Breast epithelium (tissue), 3 donors: ENCODE data around the gene XIRP2.

Source experiments
- POLR2A ChIP-seq: fragments of 450-650 bp; IDR thresholded peaks from one replicate; pipeline ENCODE4 v1.6.1; 2016; ENCODE audit warnings: antibody characterized with exemption, mild to moderate bottlenecking, moderate library complexity
- TF ChIP-seq, protein P1 (sequence below), 3 donors: fragments of 450-650 bp; IDR thresholded peaks; one replicate each; pipeline ENCODE4 v1.5.1; 2016 to 2017; ENCODE audit warnings: antibody characterized with exemption in 3 of 3, mild to moderate bottlenecking in 3 of 3, moderate library complexity in 3 of 3

DNA sequence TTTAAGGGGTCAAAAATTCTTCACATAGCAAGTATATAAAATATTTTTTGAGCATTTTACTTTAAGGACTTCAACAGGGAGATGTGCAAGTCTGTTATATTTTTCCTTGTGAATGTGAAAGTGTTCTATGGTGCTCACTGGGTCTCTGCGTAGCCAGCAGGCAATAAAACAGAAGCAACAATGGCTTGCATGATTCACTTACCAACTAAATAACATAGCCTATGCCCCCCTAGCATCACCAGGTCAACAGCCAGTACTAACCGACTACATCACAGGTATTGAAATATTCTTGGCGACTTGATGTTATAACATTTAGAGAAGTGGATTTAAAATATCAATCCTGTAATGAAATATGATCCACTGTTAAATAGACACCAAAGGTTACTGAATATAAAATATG, 398.9 kb downstream of the XIRP2 start:
- TF ChIP-seq, protein P1, sequence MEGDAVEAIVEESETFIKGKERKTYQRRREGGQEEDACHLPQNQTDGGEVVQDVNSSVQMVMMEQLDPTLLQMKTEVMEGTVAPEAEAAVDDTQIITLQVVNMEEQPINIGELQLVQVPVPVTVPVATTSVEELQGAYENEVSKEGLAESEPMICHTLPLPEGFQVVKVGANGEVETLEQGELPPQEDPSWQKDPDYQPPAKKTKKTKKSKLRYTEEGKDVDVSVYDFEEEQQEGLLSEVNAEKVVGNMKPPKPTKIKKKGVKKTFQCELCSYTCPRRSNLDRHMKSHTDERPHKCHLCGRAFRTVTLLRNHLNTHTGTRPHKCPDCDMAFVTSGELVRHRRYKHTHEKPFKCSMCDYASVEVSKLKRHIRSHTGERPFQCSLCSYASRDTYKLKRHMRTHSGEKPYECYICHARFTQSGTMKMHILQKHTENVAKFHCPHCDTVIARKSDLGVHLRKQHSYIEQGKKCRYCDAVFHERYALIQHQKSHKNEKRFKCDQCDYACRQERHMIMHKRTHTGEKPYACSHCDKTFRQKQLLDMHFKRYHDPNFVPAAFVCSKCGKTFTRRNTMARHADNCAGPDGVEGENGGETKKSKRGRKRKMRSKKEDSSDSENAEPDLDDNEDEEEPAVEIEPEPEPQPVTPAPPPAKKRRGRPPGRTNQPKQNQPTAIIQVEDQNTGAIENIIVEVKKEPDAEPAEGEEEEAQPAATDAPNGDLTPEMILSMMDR (IDR thresholded peaks at IDR 0.05): no peak
- TF ChIP-seq POLR2A: no peak
